GM12874 (cell line): ENCODE measurements around the gene CNTF.

Source experiments
- CTCF ChIP-seq: IDR thresholded peaks from 2 replicates; pipeline ENCODE4 v1.5.1; 2011; ENCODE audit warnings: low read depth, mild to moderate bottlenecking, control low read depth, low read length, moderate library complexity; ENCODE audit not compliant: insufficient read depth

CNTF gene

DNA sequence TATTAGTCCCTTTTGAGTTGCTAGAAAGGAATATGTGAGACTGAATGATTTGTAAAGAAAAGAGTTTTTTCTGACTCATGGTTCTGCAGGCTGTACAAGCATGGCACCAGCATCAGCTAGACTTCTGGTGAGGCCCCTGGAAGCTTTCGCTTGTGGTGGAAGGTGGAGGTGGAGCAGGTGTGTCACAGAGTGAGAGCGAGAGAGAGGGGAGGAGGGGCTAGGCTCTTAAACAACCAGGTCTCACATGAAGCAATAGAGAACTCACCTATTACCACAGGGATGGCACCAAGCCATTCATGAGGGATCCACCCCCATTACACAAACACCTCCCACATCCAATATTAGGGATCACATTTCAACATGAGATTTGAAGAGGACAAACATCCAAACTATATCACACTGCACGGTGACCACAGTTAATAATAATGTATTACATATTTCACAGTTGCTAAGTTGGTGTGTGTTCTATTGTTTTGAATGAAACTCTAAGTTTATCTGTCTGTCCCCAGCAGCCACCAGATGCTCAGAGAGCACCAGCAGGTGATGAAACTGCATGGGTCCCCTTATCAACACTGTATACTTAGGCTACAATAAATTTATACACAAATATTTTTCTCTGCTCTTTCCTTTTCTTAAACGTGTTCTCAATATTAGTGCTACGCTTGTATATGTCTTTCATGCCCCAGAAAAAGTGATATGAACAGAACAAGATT is 29.5 kb upstream of the CNTF start:
- no peak for TF ChIP-seq CTCF

DNA sequence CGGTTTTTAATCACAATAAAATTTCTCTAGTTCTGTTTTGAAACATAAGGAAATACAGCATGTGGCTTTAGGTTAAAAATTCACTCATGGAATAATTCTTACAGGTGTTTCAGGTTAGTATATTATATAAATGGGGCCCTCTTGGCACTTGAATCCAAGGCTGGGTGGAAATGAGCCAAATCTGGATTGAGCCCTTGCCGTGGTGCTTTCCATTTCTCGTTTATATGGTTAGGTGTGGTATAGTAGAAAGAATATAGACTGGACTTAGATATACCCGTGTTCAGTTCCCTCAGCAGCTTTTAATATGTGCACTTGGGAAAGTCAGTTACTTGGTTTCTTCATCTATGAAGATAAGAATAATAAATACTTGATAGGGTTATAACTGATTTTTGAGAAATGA is 27.6 kb upstream of the CNTF start:
- no peak for TF ChIP-seq CTCF

GRCh38 chr11:58596621-58597020 is 25.8 kb upstream of the CNTF start:
- TF ChIP-seq CTCF, result no peak

DNA sequence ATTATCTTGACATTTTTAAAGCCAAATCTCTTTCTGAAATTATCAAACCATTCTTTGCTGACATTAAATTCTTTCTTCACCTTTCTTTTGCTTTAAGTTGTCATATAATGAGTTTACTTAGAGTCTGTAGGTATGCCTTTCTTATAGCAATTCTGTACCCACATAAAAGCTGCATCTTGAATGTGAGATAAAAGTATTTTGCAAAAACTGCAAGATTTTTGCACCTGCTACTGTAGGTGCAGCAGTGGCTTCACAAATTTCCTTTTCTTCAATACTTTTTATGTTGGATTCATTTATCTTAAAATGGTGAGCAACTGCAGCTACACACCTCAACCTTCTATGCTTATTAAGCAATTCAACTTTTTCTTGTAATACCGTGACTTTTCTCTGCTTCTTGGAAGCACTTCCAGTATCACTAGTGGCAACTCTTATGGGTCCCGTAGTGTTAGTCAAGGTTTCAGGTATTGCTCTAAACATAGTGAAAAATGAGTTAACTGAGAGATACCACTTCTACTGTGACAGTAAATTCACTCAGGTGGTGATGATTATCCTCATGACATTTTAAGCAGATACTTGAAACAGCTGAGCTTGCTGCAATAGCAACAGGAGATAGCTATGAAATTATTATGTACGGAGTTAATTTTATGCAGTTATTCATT is 24.9 kb upstream of the CNTF start:
- TF ChIP-seq CTCF, result no peak

DNA sequence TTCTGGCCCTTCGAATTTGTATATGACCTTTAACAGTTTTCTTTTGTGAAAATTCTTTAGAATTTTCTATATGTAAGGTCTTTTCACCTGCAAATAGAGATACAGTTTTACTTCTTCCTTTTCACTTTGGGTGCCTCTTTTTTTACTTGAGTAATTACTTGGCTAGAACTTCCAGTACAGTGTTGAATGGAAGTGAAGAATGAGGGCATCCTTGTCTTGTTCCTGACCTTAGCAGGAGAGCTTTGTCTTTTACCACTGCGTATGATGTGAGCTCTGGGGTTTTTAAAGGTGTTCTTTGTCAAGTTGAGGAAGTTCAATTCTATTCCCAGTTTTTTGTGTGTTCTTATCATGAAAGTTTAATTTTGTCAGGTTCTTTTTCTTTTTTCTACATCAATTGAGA is 22.0 kb upstream of the CNTF start:
- TF ChIP-seq CTCF, result no peak

DNA sequence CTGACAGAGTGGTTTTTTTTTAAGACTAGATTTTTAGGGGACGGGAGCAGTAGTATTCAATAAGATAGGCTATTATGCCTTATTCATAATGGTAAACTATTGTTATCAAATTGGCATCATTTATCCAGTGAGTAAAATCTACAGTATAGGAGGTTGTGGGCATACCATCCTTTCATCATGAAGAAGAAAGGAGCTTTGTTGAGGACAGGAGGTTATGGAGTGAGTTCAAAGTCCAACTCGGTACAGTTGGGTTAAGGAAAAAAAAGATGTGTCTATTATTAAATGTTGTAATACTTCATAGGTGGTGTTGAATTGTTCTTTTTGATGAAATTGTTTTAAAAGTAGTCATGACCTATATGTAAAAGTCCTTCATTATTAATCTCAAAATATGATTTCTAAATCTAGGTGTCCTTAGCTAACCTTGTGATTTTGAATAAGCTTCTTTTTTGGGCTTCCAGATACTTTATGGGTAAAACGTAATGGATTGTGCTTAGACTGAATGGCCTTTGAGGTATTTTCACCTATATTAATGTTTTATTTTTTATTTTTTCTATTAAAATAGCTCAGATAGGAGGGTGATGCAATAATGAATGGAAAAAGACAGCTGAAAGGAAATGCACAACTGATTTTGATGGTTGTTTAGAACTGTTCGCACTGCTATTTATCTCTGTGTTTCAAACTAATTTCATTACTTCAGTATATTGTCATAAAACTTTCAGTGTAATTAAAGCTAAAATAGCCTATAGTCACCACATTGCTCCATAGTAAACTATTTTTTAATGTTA is 15.3 kb upstream of the CNTF start:
- TF ChIP-seq CTCF, result no peak

DNA sequence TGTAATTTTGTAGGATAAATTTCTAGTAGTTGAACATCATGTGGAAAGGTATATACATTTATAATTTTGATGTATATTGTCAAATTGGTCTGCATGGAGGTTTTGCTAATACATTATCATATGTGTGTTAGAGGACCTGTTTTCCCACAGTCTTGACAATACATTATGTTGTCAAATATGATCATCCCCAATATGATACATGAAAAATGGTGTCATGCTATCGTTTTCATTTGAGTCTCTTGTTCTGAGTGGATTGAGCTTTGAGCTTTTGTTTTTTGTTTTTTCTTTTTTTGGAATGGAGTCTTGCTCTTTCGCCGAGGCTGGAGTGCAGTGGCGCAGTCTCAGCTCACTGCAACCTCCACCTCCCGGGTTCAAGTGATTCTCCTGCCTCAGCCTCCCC is 14.1 kb upstream of the CNTF start:
- no peak for TF ChIP-seq CTCF
